GM19463 (cell line): Measurements from ENCODE around the gene SLC39A8.

Experiments
- ATAC-seq: cut with Tn5 transposase; IDR thresholded peaks from one replicate; pipeline ENCODE4 v1.9.1; 2021; ENCODE audit warnings: mild to moderate bottlenecking, moderate library complexity; ENCODE audit not compliant: unreplicated experiment

The SLC39A8 gene

GRCh38 chr4:102341201-102341600, 4.1 kb downstream of the SLC39A8 start:
- ATAC-seq = no peak

GRCh38 chr4:102339018-102339417, 6.3 kb downstream of the SLC39A8 start:
- no peak for ATAC-seq

- no peak for ATAC-seq
Observed at GRCh38 chr4:102338405-102338804, 6.9 kb downstream of the SLC39A8 start.

- no peak for ATAC-seq
Observed at GRCh38 chr4:102335616-102336015, 9.7 kb downstream of the SLC39A8 start.

- no peak for ATAC-seq
Observed at GRCh38 chr4:102334624-102335023, 10.7 kb downstream of the SLC39A8 start.

GRCh38 chr4:102333787-102334186, 11.5 kb downstream of the SLC39A8 start:
- ATAC-seq = no peak

- ATAC-seq = no peak
Observed at GRCh38 chr4:102328045-102328444, 17.2 kb downstream of the SLC39A8 start.

- ATAC-seq = no peak
Observed at GRCh38 chr4:102326951-102327350, 18.3 kb downstream of the SLC39A8 start.

- no peak for ATAC-seq
Observed at GRCh38 chr4:102324730-102325129, 20.6 kb downstream of the SLC39A8 start.

GRCh38 chr4:102322736-102323135, 22.5 kb downstream of the SLC39A8 start:
- ATAC-seq = no peak

- ATAC-seq = peak; percentile 92
Observed at GRCh38 chr4:102321260-102321995, 23.9 kb downstream of the SLC39A8 start.

GRCh38 chr4:102319594-102319993, 25.7 kb downstream of the SLC39A8 start:
- ATAC-seq = no peak

- ATAC-seq = no peak
Observed at GRCh38 chr4:102318526-102318925, 26.8 kb downstream of the SLC39A8 start.

- ATAC-seq = no peak
Observed at GRCh38 chr4:102318105-102318504, 27.2 kb downstream of the SLC39A8 start.

- no peak for ATAC-seq
Observed at GRCh38 chr4:102317459-102317858, 27.8 kb downstream of the SLC39A8 start.

GRCh38 chr4:102316585-102316984, 28.7 kb downstream of the SLC39A8 start:
- no peak for ATAC-seq

- ATAC-seq = no peak
Observed at GRCh38 chr4:102315532-102315931, 29.8 kb downstream of the SLC39A8 start.

- no peak for ATAC-seq
Observed at GRCh38 chr4:102312417-102312816, 32.9 kb downstream of the SLC39A8 start.

- no peak for ATAC-seq
Observed at GRCh38 chr4:102311912-102312311, 33.4 kb downstream of the SLC39A8 start.

- ATAC-seq = no peak
Observed at GRCh38 chr4:102311407-102311806, 33.9 kb downstream of the SLC39A8 start.

- no peak for ATAC-seq
Observed at GRCh38 chr4:102308032-102308799, 37.1 kb downstream of the SLC39A8 start.

- no peak for ATAC-seq
Observed at GRCh38 chr4:102305666-102306065, 39.6 kb downstream of the SLC39A8 start.
